Stimulated activated CD4-positive, alpha-beta T cell treated with anti-CD3 and anti-CD28 coated beads, Interleukin-2, amount 100 ng/mL, for 48 hours (primary cell): Measurements from ENCODE around the gene SORBS1.

Experiments used
- DNase-seq, 2 donors: peaks; one replicate each; pipeline ENCODE4 v3.0.0-alpha.2; 2020

The SORBS1 gene

GRCh38 chr10:95430231-95430951 lies 130.8 kb downstream of the SORBS1 start:
- peak; percentile 21 for DNase-seq

- no peak for DNase-seq
These were observed 131.5 kb downstream of the SORBS1 start for GRCh38 chr10:95429639-95430038.

GRCh38 chr10:95428701-95429100 lies 132.5 kb downstream of the SORBS1 start:
- DNase-seq = no peak

- no peak for DNase-seq
These were observed 134.7 kb downstream of the SORBS1 start for GRCh38 chr10:95426482-95426881.

- DNase-seq = no peak
These were observed 135.3 kb downstream of the SORBS1 start for GRCh38 chr10:95425592-95426465.

GRCh38 chr10:95423164-95424005 lies 137.8 kb downstream of the SORBS1 start:
- DNase-seq = no peak

GRCh38 chr10:95422233-95422632 lies 138.9 kb downstream of the SORBS1 start:
- DNase-seq = no peak

- DNase-seq = no peak
These were observed 139.4 kb downstream of the SORBS1 start for GRCh38 chr10:95421782-95422181.

- no peak for DNase-seq
These were observed 141.8 kb downstream of the SORBS1 start for GRCh38 chr10:95419399-95419798.

- no peak for DNase-seq
These were observed 144.2 kb downstream of the SORBS1 start for GRCh38 chr10:95416973-95417372.

GRCh38 chr10:95416270-95416669 lies 144.9 kb downstream of the SORBS1 start:
- DNase-seq = no peak

- no peak for DNase-seq
These were observed 145.5 kb downstream of the SORBS1 start for GRCh38 chr10:95415621-95416031.

- DNase-seq = no peak
These were observed 146.2 kb downstream of the SORBS1 start for GRCh38 chr10:95414844-95415485.

- DNase-seq = no peak
These were observed 146.9 kb downstream of the SORBS1 start for GRCh38 chr10:95414016-95414830.

- no peak for DNase-seq
These were observed 147.6 kb downstream of the SORBS1 start for GRCh38 chr10:95413588-95413987.

GRCh38 chr10:95411635-95412034 lies 149.5 kb downstream of the SORBS1 start:
- DNase-seq = no peak

GRCh38 chr10:95408983-95409873 lies 151.9 kb downstream of the SORBS1 start:
- DNase-seq = no peak

GRCh38 chr10:95408148-95408960 lies 152.8 kb downstream of the SORBS1 start:
- no peak for DNase-seq

- no peak for DNase-seq
These were observed 153.6 kb downstream of the SORBS1 start for GRCh38 chr10:95407546-95407945.
